Measurements from ENCODE around the gene VAX1. TPM values are rescaled to one million over a fixed set of nuclear protein-coding genes. Genes with fewer than 3 reads are reported as not detected.

The VAX1 gene
- total RNA-seq, 2 donors from 2014 or later: not detected

DNA sequence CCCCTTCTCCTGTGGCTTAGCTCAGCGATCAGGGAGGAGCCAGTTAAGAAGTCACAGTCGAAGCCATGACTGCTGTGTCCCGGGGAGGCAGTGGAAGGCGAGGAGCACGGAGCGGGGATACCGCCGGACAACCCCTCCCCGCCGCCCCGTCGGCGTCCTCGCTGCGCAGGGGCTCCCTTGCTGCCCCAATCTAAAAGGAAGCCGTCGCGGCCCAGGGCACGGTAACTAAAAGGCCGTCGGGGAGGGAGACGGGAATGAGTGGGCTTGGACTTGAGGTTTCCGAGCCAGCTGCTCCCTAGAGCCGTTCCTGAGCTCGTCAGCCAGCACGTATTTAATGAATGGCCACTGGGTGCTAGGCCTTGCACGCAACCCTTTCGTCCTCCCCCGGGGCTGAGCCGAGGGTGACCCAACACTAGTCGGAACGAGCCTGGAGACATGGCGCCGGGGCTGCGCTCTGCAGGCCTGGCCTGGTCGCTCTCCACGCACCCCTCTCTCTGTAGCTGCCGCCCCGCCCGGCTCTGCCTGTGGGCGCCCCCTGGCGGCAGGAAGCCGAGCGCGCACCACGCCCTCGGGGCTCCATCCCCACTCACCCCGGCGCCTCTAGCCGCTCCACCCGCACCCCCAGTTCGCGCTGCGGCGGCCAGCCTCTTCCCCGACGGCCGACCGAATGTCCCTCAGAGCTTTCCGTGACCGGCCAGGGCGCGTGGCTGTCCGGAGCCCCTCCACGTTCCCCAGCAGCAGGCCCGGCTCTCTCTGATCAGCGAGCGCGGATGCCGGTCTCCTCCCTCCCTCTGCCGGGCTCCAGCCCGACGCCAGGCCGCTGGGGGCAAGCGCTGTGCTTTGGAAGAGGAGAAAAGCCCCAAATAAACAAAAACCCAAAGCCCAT, 30.0 kb upstream of the VAX1 start:
- no peaks in the 10 kb centered on the region for H3K9me3 Mint-ChIP-seq
- H3K4me3 Mint-ChIP-seq: peak overlapping the region; percentile 7
- H3K36me3 Mint-ChIP-seq (ENCODE audit: low read depth): no peaks in the 10 kb centered on the region
- H3K27me3 Mint-ChIP-seq: peaks cover 62% of the 10 kb centered on the region
- H3K4me1 Mint-ChIP-seq: no peaks in the 10 kb centered on the region
- peak; percentile 91 for ATAC-seq (replicated peaks)
- no peak overlapping the region for H3K27ac Mint-ChIP-seq

DNA sequence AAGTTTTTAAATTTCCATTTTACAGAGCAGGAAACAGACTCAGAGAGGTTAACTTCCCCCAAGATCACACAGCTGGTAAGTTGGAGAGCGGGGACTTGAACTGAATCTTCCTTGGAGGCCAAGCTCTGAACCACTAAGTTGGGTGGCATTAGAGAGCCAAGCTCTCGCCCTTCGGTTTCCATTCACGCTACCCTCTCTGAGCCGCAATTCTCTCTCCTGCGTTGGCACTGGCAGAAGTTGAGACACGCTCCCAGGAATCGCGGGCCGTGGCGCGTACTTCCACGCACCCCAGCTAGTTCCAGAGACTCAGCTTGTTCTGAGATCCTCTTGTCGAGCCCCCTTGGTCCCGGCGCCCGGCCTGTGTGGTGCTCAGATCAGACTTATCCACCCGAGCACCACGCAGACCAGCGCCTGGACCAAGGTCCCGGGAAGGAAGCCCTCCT, 29.3 kb upstream of the VAX1 start:
- Mint-ChIP-seq H3K36me3 (ENCODE audit: low read depth) (peaks cover 4% of the 10 kb centered on the region), H3K4me1 (no peaks in the 10 kb centered on the region), H3K27me3 (peaks cover 62% of the 10 kb centered on the region), H3K4me3 (peak overlapping the region; percentile 39), H3K9me3 (no peaks in the 10 kb centered on the region), H3K27ac (no peak overlapping the region)
- ATAC-seq (replicated peaks): no peak

DNA sequence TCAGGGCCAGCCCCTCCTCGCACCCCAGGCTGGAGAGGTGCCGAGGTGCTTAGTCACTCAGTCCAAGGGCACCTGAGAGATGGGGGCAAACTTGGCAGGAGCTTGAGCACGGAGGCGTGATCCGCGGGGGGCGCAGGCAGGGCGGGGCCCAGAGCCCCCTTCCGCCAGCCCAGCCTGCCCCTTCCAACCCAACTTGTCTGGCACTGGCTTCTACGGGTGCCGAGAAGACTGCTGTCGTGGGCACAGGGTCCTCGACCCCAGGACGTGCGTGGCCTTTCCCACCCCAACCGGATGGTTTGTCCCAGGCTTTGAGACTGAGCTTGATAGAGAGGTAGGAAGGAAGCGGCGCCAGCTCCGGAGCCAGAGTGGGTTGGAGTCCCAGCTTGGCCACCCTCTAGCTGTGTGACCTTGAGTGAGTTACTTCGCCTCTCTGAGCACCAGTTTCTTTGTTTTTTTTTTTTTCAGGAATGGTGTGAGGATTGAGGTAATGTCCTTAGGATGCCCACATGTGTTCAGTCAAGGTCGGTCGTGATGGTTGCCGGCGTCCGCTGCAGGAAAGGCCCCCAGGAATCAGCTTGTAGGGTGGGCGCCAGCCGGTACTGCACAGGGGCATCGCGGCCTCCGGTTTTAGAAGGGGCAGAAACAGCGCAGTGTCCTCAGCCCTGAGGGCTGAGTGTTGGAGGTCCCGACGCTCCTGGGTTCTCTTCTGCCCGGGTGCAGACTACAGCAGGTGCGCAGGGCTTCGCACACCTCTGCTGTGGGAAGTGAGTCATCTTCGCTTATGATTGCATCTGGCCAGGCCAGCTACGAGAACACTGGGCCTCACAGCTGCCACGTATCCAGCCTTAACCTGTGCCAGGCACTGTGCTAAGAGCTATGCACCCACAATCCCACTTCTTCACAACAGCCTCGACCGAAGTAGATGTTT, 28.6 kb upstream of the VAX1 start:
- Mint-ChIP-seq H3K36me3 (ENCODE audit: low read depth) (peaks cover 8% of the 10 kb centered on the region), H3K4me3 (peak overlapping the region; percentile 39), H3K9me3 (no peaks in the 10 kb centered on the region), H3K27ac (no peak overlapping the region), H3K4me1 (no peaks in the 10 kb centered on the region), H3K27me3 (peaks cover 62% of the 10 kb centered on the region)
- peak; percentile 28 for ATAC-seq (replicated peaks)

DNA sequence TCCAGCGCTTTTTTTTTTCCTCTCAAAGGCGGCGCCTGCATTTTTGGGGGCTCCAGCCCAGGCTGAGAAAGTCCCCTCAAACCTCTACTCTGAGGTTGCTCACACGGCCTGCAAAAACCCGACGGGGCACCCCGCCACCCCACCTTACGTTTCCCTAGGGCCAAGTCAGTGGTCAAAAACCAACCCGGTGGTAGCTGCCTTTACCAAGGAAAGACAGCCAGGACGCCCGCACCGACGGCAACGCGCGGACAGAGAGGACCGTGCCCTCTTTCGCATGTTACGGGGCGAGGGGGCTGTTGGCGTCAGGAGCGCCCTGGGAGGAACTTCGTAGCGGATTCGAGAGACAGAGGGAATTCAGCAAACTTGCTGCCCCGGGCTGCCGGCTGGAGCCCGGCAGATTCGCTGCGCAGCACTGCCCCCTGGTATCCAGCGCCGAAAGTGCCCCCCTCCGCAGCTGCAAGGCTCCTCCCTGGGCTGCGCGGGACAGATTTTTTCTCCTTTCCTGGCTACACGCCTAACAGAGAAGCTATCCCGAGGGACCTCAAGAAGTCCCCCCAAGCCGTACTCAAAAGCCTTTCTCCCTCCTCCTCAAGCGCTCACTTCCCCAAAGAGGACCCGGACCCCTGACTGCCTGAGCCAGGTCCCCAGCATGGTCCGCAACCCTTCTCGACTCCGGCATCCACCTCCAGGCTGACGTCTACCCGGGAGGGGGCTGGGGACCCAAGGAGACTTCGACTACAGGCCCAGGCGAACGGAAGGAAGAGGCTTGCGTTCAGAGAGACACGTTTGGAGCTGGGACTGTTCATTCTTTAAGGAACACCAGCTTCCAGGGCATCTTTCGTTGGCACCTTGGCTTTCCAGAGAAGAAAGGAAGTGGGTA, 27.7 kb upstream of the VAX1 start:
- Mint-ChIP-seq H3K27me3 (peaks cover 64% of the 10 kb centered on the region), H3K9me3 (no peaks in the 10 kb centered on the region), H3K36me3 (ENCODE audit: low read depth) (peaks cover 8% of the 10 kb centered on the region), H3K27ac (no peak overlapping the region), H3K4me1 (peaks cover 6% of the 10 kb centered on the region), H3K4me3 (no peak overlapping the region)
- ATAC-seq (replicated peaks): no peak

DNA sequence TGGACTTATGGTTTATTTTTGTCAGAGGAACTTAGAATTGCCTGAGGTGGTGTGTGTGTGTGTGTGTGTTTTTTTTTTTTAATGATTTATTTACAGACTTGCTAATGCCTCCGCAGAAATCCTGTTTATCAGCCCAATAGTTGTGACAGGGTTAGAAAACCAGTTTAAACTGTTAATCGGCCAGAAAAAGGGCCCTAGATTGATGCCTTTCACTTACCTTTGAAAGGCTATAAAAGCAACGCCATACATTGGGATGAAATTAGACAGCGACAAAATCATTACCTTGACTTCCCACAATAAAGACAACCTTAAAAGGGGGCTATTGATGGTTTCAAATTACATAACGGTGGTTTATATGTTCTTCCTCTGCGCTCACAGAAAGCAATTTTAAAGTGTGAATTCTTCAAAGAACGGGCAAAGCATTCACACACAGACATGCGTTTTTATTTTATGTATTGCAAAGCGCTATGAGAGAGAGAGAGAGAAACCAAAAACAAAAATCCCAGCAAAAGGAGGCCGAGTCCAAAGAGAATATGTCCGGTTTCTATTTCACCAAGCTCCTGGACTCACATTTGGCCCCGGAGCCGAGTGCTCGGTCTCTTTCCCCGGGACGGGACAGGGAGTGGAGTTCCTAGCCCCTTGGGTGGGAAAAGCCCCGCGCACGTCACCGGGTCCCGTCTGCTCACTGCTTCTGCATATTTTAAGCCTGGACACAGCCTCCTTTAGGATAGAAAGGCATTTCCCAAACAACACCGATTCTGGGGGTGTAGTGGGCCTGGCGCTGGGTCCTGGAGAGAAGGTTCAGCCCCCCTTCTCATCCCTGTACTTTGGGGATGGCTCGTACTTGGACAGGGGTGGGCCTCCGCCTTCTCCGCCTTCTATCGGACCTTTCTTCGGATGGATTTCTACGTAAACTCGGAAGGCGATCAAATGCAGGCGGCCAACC, 26.8 kb upstream of the VAX1 start:
- H3K4me1 Mint-ChIP-seq: peaks cover 6% of the 10 kb centered on the region
- peaks cover 64% of the 10 kb centered on the region for H3K27me3 Mint-ChIP-seq
- H3K36me3 Mint-ChIP-seq (ENCODE audit: low read depth): peaks cover 8% of the 10 kb centered on the region
- H3K9me3 Mint-ChIP-seq: no peaks in the 10 kb centered on the region
- H3K27ac Mint-ChIP-seq: no peak overlapping the region
- no peak for ATAC-seq (replicated peaks)
- H3K4me3 Mint-ChIP-seq: peak overlapping the region; percentile 27

DNA sequence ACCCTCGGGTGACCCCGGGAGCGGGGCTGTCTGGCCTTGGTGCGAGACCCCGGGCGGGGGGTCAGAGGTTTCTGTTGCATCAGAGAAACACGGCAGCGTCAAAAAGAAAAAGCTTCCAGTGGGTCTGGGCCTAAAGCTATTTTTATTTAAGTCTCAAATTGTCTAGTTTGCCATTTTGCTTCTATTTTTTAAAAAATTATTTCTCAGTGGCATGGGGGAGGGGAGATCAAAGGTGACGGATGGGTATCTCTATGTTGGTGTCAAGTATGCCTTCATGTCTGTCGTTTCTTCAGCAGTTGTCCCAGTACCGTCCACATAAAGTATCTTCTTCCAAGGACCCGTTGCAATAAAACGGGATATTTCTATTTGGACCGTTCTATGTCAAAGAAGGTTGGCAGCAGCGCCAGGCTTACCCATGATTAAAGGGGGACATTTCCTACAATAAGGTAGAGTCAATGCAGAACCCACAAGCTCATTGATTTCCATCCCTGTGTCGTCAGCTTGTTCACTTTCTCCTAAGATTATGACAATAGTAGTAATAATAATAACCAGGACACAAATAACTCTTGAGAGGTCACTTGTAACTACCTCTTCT, 26.0 kb upstream of the VAX1 start:
- Mint-ChIP-seq H3K4me3 (peak overlapping the region; percentile 27), H3K27me3 (peaks cover 64% of the 10 kb centered on the region), H3K36me3 (ENCODE audit: low read depth) (peaks cover 8% of the 10 kb centered on the region), H3K4me1 (peaks cover 6% of the 10 kb centered on the region), H3K27ac (no peak overlapping the region), H3K9me3 (no peaks in the 10 kb centered on the region)
- ATAC-seq (replicated peaks): no peak

DNA sequence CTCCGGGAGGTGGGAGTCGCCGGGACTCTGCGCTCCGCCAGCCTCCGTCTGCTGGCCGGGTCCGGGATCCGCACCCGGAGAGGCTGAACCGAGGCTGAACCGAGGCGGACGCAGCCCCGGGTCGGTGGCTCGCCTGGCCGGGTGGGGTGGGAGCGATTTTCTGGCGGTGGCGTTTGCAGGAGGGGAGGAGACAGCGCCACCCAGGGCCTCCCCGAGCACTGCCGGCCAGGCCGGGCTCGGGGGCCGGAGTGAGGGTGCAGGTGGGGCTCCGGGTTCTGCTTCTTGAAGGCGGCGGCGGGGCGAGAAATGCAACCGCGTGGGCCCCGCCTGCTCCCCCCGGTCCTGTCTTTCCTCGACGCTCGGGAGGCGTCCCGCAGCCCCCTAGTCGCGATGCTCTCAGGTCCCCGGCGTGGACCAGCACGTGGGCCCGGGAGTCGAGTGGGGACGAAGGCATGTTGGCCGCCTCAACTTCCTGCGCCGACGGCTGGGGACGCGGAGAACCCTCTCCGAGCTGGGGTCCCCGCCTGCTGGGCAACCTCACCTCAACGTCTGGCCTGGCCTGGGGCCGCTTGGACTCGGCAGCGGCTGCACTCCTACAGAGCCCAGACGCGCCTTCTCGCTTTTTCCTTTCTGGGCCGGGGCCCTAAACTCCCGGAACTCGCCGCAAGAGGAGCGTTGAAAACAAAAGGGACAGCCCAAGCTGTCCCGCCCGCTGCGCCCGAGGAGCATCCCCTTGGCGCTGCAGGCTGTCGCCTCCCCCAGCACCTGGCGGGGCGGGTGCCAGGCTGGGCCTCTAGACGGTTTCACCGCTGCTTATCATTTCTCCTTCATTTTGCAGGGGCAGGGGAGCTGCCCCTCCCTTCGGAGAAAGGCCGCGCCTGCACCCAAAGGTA, 25.2 kb upstream of the VAX1 start:
- Mint-ChIP-seq H3K4me1 (peaks cover 6% of the 10 kb centered on the region), H3K27ac (no peak overlapping the region), H3K9me3 (no peaks in the 10 kb centered on the region), H3K27me3 (peaks cover 69% of the 10 kb centered on the region), H3K4me3 (peak overlapping the region; percentile 10), H3K36me3 (ENCODE audit: low read depth) (peaks cover 8% of the 10 kb centered on the region)
- ATAC-seq (replicated peaks): no peak

DNA sequence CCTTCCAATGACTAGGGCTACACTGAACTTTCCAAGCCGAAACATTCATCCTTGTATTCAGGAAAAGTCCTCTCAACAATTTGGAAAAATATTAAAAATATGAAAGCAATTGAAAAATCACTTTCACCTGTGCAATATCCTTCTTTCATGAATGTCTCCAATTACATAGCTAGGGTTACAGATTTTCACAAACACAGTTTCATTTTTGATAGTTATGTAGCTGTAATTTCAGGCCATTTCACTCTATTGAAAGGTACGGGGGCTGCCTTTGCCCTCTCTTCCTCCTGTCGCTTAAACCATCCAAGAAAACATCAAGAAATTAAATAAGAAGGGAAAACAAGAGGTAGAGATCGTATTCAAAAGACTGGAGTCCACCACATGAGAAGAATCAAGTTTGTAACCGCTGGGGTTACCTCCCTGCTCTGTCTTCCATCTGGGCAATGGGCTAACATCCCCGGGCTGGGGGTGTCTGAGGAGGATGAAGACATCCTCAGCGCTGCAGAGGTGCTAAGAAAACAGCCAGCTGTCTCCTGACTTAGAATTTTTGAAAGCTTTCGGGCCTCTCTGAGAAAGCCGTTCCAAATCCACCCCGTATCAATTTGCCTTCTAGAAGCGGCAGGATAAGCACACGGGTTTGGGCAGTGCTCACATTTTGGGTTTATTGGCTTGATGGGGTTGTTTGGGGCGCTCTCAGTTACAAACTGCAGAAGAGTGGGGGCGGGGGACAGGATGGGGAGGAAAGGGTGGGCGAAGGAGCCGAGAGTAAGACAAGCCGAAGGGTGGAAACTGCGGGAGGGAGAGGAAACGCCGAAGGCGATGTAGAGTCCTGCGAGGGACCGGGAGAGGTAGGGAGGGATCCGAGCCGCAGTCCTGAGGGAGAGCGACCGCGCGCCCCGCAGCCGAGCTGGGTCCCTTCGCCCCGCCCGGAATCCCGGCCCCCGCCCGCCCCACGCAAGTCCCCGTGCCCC, 24.3 kb upstream of the VAX1 start:
- Mint-ChIP-seq H3K27ac (no peak overlapping the region), H3K9me3 (no peaks in the 10 kb centered on the region)
- no peak for ATAC-seq (replicated peaks)

DNA sequence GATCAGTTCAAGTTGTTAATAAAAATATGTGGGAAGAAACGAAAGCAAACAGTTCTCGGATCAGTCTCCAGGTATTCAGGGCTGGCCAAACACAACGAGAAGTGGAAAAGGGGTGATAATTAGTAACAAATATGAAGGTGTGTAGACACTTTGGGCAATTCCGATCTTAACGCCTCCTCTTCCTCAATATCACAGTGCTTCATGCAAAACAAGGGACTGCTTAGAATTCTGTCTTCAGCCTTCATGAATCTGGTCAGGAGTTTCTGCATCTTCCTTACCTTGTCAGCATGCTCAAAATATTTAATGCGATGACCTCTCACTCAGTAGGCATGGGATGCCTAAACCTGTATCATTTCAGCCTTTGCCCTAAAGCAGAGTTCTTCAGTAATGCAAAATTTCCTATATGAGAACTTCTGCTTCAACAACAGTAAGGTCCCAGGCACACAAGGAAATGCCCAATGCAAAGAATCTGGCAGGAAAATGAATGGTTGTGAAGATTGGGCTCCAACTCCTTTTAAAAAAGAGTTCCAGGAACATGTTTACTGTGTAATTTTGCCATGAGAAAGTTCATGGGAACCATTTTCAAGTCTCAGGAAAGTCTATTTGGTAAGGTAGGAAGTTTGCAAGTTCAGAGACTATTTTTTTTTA, 23.4 kb upstream of the VAX1 start:
- H3K4me1 Mint-ChIP-seq: peaks cover 6% of the 10 kb centered on the region
- H3K4me3 Mint-ChIP-seq: no peak overlapping the region
- H3K9me3 Mint-ChIP-seq: no peaks in the 10 kb centered on the region
- H3K27ac Mint-ChIP-seq: no peak overlapping the region
- no peak for ATAC-seq (replicated peaks)
- H3K36me3 Mint-ChIP-seq (ENCODE audit: low read depth): peaks cover 8% of the 10 kb centered on the region
- peaks cover 74% of the 10 kb centered on the region for H3K27me3 Mint-ChIP-seq

More for the DNA sequence above, 24.3 kb upstream of the VAX1 start:
- peaks cover 8% of the 10 kb centered on the region for H3K36me3 Mint-ChIP-seq (ENCODE audit: low read depth)
- H3K4me3 Mint-ChIP-seq: peak overlapping the region; percentile 40
- peaks cover 77% of the 10 kb centered on the region for H3K27me3 Mint-ChIP-seq
- peaks cover 6% of the 10 kb centered on the region for H3K4me1 Mint-ChIP-seq

DNA sequence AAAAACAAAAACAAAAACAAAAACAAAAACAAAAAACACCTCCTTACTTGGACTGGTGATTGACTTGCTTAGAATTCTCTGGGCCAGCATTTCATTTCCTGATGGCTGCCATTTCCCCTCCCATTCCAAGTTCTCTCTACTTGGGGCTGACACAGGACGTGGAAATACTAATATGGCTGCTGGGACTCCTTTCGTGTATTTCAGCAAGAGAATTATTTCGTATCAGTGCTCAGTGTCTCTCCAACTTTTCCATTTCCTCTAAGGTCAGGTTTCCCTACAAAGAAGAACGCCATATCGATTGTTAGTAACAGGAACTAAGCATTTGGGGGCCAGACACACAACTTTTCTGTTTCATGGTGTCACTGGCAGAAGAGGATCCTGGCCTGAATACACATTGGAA, 22.5 kb upstream of the VAX1 start:
- Mint-ChIP-seq H3K27me3 (peaks cover 77% of the 10 kb centered on the region), H3K36me3 (ENCODE audit: low read depth) (peaks cover 8% of the 10 kb centered on the region), H3K4me3 (no peak overlapping the region), H3K4me1 (peaks cover 6% of the 10 kb centered on the region), H3K27ac (no peak overlapping the region), H3K9me3 (no peaks in the 10 kb centered on the region)
- ATAC-seq (replicated peaks): no peak

DNA sequence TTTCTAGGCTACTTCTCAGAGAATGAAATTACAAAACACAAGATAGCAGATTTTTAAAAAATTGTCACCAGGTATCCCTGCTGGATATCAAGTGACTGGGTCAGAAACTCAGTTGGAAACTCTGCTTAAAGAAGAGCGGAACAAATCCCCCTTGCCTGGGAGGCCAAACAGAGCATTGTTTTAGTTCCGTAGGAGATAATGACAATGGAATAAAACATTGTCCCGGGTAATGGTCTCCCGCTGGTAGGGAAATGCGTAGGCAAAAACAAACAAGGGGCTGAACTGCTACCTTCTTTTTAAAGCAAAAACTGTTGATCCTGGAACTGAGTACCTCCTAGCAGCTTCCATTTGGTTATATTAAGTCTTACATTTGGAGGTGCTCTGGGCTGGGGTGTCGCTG, 21.3 kb upstream of the VAX1 start:
- H3K4me3 Mint-ChIP-seq: no peak overlapping the region
- H3K27me3 Mint-ChIP-seq: peaks cover 77% of the 10 kb centered on the region
- H3K27ac Mint-ChIP-seq: no peak overlapping the region
- H3K36me3 Mint-ChIP-seq (ENCODE audit: low read depth): peaks cover 8% of the 10 kb centered on the region
- ATAC-seq (replicated peaks): no peak
- H3K4me1 Mint-ChIP-seq: peaks cover 6% of the 10 kb centered on the region
- no peaks in the 10 kb centered on the region for H3K9me3 Mint-ChIP-seq

Data from activated T-helper 17 cell treated with anti-CD3 and anti-CD28 coated beads, Interleukin-2, amount 50 U/mL, for 72 hours (primary cell).